ENCODE results near the gene CDK18. TPM values are rescaled to one million over a fixed set of nuclear protein-coding genes. Genes with fewer than 3 reads are reported as not detected.
A peak's percentile ranks its signal among the peaks of the same experiment; 100 is the strongest.

Gene CDK18
- total RNA-seq, 4 donors from 2014 or later, result 4.1 to 28.2 (median 8.5) TPM

DNA sequence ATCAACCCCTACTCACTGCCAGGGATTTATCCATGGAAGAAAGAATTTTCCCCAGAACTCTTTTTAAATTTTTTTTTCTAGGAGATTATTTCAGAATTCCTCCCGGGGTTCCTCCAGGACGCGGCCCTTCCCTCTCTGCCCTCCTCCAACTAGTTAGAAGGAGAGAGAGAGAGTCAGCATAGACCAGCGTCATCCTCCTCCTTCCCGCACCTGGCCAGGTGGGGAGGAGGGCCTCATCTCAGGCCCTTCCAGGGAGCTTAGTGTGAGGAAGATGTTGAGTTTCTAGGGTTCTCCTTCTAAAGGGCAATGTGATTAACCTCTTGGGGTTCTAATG, 63.6 kb downstream of the CDK18 start:
- DNase-seq, result no peak
- H3K27ac ChIP-seq, result no peak overlapping the region
- H3K36me3 ChIP-seq, result no peaks in the 10 kb centered on the region
- intact Hi-C loops (cut with DNase I; ENCODE audit: low total_unique reads), result no loop called here
- H3K27me3 ChIP-seq, result peaks cover 0 to 3% of the 10 kb centered on the region in 2 donors
- no peak overlapping the region for H3K4me3 ChIP-seq
- peaks cover 0 to 13% of the 10 kb centered on the region in 2 donors for H3K4me1 ChIP-seq
- no peaks in the 10 kb centered on the region for H3K9me3 ChIP-seq
- TF ChIP-seq, protein P1, sequence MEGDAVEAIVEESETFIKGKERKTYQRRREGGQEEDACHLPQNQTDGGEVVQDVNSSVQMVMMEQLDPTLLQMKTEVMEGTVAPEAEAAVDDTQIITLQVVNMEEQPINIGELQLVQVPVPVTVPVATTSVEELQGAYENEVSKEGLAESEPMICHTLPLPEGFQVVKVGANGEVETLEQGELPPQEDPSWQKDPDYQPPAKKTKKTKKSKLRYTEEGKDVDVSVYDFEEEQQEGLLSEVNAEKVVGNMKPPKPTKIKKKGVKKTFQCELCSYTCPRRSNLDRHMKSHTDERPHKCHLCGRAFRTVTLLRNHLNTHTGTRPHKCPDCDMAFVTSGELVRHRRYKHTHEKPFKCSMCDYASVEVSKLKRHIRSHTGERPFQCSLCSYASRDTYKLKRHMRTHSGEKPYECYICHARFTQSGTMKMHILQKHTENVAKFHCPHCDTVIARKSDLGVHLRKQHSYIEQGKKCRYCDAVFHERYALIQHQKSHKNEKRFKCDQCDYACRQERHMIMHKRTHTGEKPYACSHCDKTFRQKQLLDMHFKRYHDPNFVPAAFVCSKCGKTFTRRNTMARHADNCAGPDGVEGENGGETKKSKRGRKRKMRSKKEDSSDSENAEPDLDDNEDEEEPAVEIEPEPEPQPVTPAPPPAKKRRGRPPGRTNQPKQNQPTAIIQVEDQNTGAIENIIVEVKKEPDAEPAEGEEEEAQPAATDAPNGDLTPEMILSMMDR (IDR thresholded peaks at IDR 0.05), result no peak
- TF ChIP-seq POLR2A (IDR thresholded peaks at IDR 0.05), result no peak

DNA sequence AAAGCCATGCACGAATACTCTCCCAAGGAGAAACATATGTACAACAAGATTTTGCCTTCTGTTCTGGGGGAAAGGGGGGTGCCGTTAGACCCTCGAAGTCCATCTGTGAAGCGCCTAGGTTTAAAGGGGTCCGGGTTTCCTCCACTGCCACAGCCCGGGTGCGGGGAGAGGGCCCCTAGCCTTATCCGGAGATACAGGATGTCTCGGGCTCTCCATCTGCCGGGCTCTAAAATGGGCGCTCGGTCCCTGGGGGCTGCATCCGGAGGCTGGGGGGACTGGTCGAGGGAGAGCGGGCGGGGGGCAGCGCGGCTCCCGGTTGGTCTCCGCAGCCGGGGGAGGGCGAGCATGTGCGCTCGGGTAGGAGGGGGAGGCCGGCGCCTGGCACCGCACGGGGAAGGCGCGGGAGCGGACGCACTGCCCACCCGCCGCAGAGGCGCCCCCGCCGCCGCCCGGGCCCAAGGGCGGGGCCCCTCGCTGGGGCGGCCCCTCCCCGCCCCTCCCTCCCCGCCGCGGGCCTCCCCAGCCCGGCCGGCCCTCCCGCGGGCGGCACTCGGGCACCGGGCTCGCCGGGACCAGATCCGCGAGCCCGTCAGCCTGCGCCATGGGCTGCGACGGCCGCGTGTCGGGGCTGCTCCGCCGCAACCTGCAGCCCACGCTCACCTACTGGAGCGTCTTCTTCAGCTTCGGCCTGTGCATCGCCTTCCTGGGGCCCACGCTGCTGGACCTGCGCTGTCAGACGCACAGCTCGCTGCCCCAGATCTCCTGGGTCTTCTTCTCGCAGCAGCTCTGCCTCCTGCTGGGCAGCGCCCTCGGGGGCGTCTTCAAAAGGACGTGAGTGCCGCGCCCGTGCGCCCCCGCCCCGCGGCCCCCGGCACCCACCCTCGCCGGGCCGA, 64.2 kb downstream of the CDK18 start:
- Histone ChIP-seq H3K4me1 (peaks cover 0 to 13% of the 10 kb centered on the region in 2 donors), H3K4me3 (peak overlapping the region; percentile 13 to 24), H3K27ac (no peak overlapping the region), H3K36me3 (no peaks in the 10 kb centered on the region), H3K9me3 (no peaks in the 10 kb centered on the region), H3K27me3 (peaks cover 0 to 3% of the 10 kb centered on the region in 2 donors)
- intact Hi-C loops (cut with DNase I; ENCODE audit: low total_unique reads), result no loop called here
- DNase-seq, result no peak
- TF ChIP-seq, protein P1 (IDR thresholded peaks at IDR 0.05), result peak in 1 of 4 experiments; percentile 17
- TF ChIP-seq POLR2A (IDR thresholded peaks at IDR 0.05), result no peak

DNA sequence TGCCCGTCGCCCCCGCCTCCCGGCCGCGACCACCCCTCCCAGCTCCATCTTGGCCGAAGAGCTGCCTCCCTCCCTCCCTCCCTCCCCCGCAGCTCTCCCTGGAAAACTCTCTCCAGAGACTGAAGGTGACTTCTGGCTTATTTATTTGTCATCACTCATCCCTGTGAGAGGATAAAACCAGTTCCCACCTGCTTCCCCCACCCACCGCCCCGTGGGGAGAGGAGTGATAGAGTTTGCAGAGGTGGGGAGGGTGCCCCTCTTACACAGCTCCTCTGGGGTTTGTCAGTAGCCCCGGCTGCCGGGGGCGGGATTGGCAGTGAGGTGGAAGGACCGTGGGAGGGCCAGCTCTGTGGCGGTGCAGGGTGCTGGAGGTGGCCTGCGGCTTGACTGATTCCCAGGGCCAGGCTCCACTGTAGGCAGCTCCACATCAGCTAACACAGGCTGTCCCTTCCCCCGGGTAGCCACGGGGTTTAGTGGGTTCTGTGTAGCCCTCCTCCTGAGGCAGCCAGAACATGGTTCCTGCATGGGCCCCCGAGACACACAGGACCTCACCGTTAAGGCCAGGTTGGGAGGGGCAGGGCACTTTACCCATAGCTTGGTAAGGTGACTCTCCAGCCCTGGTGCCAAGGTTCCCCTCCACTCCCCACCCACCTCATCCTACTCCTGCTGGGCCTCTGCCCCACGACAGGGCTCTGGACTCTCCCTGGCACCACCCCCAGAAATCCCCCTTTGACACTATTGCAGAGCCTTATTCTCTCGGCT, 65.1 kb downstream of the CDK18 start:
- H3K27ac ChIP-seq, result no peak overlapping the region
- H3K36me3 ChIP-seq, result no peaks in the 10 kb centered on the region
- H3K4me1 ChIP-seq, result peaks cover 0 to 13% of the 10 kb centered on the region in 2 donors
- no peaks in the 10 kb centered on the region for H3K9me3 ChIP-seq
- no peak for DNase-seq
- H3K27me3 ChIP-seq, result peaks cover 0 to 3% of the 10 kb centered on the region in 2 donors
- no peak overlapping the region for H3K4me3 ChIP-seq
- intact Hi-C loops (cut with DNase I; ENCODE audit: low total_unique reads), result no loop called here
- TF ChIP-seq, protein P1 (IDR thresholded peaks at IDR 0.05), result no peak
- TF ChIP-seq POLR2A (IDR thresholded peaks at IDR 0.05), result no peak

DNA sequence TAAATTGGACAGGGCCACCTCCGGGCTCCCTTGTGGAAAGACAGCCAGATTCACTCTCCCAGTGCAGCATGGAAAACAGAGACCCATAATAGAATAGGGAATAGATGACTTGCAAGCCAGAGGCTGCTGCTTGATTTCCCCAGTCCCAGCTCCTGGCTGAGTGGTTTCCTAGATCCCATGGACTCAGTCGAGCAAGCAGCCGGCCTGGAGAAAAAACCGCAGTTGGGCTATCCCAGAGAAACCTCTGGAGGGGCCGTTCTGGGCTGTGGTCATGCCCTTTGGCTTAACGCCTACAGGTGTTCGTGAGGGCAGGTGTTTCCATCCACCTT, 65.7 kb downstream of the CDK18 start:
- Histone ChIP-seq H3K27ac (no peak overlapping the region), H3K36me3 (no peaks in the 10 kb centered on the region), H3K9me3 (no peaks in the 10 kb centered on the region), H3K4me3 (no peak overlapping the region), H3K4me1 (peaks cover 0 to 13% of the 10 kb centered on the region in 2 donors), H3K27me3 (peaks cover 0 to 3% of the 10 kb centered on the region in 2 donors)
- intact Hi-C loops (cut with DNase I; ENCODE audit: low total_unique reads), result no loop called here
- DNase-seq, result no peak
- no peak for TF ChIP-seq POLR2A (IDR thresholded peaks at IDR 0.05)
- TF ChIP-seq, protein P1 (IDR thresholded peaks at IDR 0.05), result no peak

Measured in uterus (tissue), 4 donors.